HepG2 (cell line): ENCODE measurements around the gene DNAH8. TPM values are rescaled to one million over a fixed set of nuclear protein-coding genes. Genes with fewer than 3 reads are reported as not detected.

ENCODE experiments used
- BHLHE40 ChIP-seq: IDR thresholded peaks from 2 replicates; pipeline ENCODE4 v1.6.1; 2011; ENCODE audit warnings: low read length, improper control_type of control experiment
- CERS6 ChIP-seq: sonication (generic); formaldehyde crosslinking; IDR thresholded peaks from 2 replicates; pipeline ENCODE4 v1.5.0; 2020; ENCODE audit warnings: missing genetic modification reagents
- GATAD1 ChIP-seq: IDR thresholded peaks from 2 replicates; pipeline ENCODE4 v1.6.1; 2016; ENCODE audit warnings: missing genetic modification reagents, missing compliant biosample characterization
- HCFC1 ChIP-seq: fragments of 150-350 bp; IDR thresholded peaks from 2 replicates; pipeline ENCODE4 v1.6.1; 2014; ENCODE audit warnings: low read depth, low read length
- HNRNPL ChIP-seq: fragments of 200-400 bp; formaldehyde crosslinking; IDR thresholded peaks from 2 replicates; pipeline ENCODE4 v1.6.1; 2017; ENCODE audit warnings: mild to moderate bottlenecking, low read depth, low read length
- MEF2D ChIP-seq: sonication (generic); formaldehyde crosslinking; IDR thresholded peaks from 2 replicates; pipeline ENCODE4 v1.5.1; 2020; ENCODE audit warnings: mild to moderate bottlenecking, missing genetic modification reagents
- MLX ChIP-seq: IDR thresholded peaks from 2 replicates; pipeline ENCODE4 v1.6.1; 2016
- NCOA5 ChIP-seq: sonication (generic); formaldehyde crosslinking; IDR thresholded peaks from 2 replicates; pipeline ENCODE4 v1.4.0; 2020; ENCODE audit warnings: missing genetic modification reagents
- NFIC ChIP-seq: IDR thresholded peaks from 2 replicates; pipeline ENCODE4 v1.6.1; 2012; ENCODE audit warnings: mild to moderate bottlenecking, low read length, inconsistent platforms
- NONO ChIP-seq, 2 experiments: fragments of 450-650 bp in 1 of 2; sonication (generic) in 1 of 2; formaldehyde crosslinking in 1 of 2; IDR thresholded peaks in 1 of 2; conservative IDR thresholded peaks in 1 of 2; 2 replicates each; pipeline versions ENCODE4 v1.6.1 to v1.8.0; 2017 to 2022; ENCODE audit warnings: mild to moderate bottlenecking in 1 of 2, missing genetic modification reagents in 1 of 2, moderate library complexity in 1 of 2
- PHF21A ChIP-seq: sonication (generic); formaldehyde crosslinking; IDR thresholded peaks from 2 replicates; pipeline ENCODE4 v1.5.0; 2020; ENCODE audit warnings: mild to moderate bottlenecking, missing genetic modification reagents
- REL ChIP-seq: sonication (generic); formaldehyde crosslinking; conservative IDR thresholded peaks from 2 replicates; pipeline ENCODE4 v1.8.0; 2022; ENCODE audit warnings: mild to moderate bottlenecking, missing genetic modification reagents, moderate library complexity
- SP1 ChIP-seq, 2 experiments: fragments of 450-650 bp in 1 of 2; sonication (generic) in 1 of 2; formaldehyde crosslinking in 1 of 2; IDR thresholded peaks; 2 replicates each; pipeline versions ENCODE4 v1.4.0 to v1.6.1; 2016 to 2020; ENCODE audit warnings: missing genetic modification reagents in 1 of 2
- SRF ChIP-seq: IDR thresholded peaks from 2 replicates; pipeline ENCODE4 v1.6.1; 2011; ENCODE audit warnings: mild to moderate bottlenecking, low read depth, low read length, moderate library complexity
- TOE1 ChIP-seq: sonication (generic); formaldehyde crosslinking; IDR thresholded peaks from 2 replicates; pipeline ENCODE4 v1.4.0; 2020; ENCODE audit warnings: mild to moderate bottlenecking, missing genetic modification reagents
- YEATS4 ChIP-seq: sonication (generic); formaldehyde crosslinking; IDR thresholded peaks from 2 replicates; pipeline ENCODE4 v1.4.0; 2020; ENCODE audit warnings: missing genetic modification reagents, borderline replicate concordance
- ZBTB8A ChIP-seq: sonication (generic); formaldehyde crosslinking; IDR thresholded peaks from 2 replicates; pipeline ENCODE4 v1.4.0; 2020; ENCODE audit warnings: mild to moderate bottlenecking, low read depth, missing genetic modification reagents, borderline replicate concordance
- ZNF317 ChIP-seq: sonication (generic); formaldehyde crosslinking; IDR thresholded peaks from 2 replicates; pipeline ENCODE4 v1.5.0; 2020; ENCODE audit warnings: mild to moderate bottlenecking, missing genetic modification reagents
- ZNF331 ChIP-seq: sonication (generic); formaldehyde crosslinking; IDR thresholded peaks from 2 replicates; pipeline ENCODE4 v1.4.0; 2020; ENCODE audit warnings: missing genetic modification reagents
- ZNF354B ChIP-seq: sonication (generic); formaldehyde crosslinking; IDR thresholded peaks from 2 replicates; pipeline ENCODE4 v1.8.0; 2022; ENCODE audit warnings: mild to moderate bottlenecking, missing genetic modification reagents
- ZNF615 ChIP-seq: sonication (generic); formaldehyde crosslinking; IDR thresholded peaks from 2 replicates; pipeline ENCODE4 v1.5.0; 2020; ENCODE audit warnings: mild to moderate bottlenecking, missing genetic modification reagents, borderline replicate concordance
- ZNF768 ChIP-seq: sonication (generic); formaldehyde crosslinking; IDR thresholded peaks from 2 replicates; pipeline ENCODE4 v1.4.0; 2020; ENCODE audit warnings: missing genetic modification reagents
- ZNF782 ChIP-seq: sonication (generic); formaldehyde crosslinking; IDR thresholded peaks from 2 replicates; pipeline ENCODE4 v1.4.0; 2020; ENCODE audit warnings: missing genetic modification reagents, mild to moderate bottlenecking, borderline replicate concordance
- polyA plus RNA-seq, 8 experiments: library from polyadenylated mRNA; depleted of rRNA in 3 of 8; stranded (reverse) in 7 of 8; unstranded in 1 of 8; fragments of >200 nt; fragmentation: Illumina TruSeq in 4 of 8; extraction: Trizol in 4 of 8; gene quantifications; 2 replicates each; pipeline versions ENCODE4 v1.2.1 to v1.2.3, GENCODE V29; 2011 to 2016; ENCODE audit warnings: low read depth in 4 of 8, missing spikeins in 1 of 8, mixed read lengths in 1 of 8; ENCODE audit not compliant: insufficient read depth in 1 of 8
- total RNA-seq, 5 experiments: library from RNA; depleted of rRNA; stranded (reverse); fragments of >200 nt; fragmentation: Illumina TruSeq; extraction: Trizol; gene quantifications; 2 replicates each; pipeline ENCODE4 v1.2.3, GENCODE V29; 2016; ENCODE audit warnings: low read depth in 1 of 5
- TF ChIP-seq, protein P1 (sequence below): sonication (generic); formaldehyde crosslinking; IDR thresholded peaks from 2 replicates; pipeline ENCODE4 v1.4.0; 2020; ENCODE audit warnings: mild to moderate bottlenecking, missing genetic modification reagents, borderline replicate concordance
- TF ChIP-seq, protein P2 (sequence below): sonication (generic); formaldehyde crosslinking; IDR thresholded peaks from 2 replicates; pipeline ENCODE4 v1.4.0; 2020; ENCODE audit warnings: low read depth, mild to moderate bottlenecking, missing genetic modification reagents

Gene DNAH8
- total and polyA plus RNA-seq, 2 of the 13 experiments (the other 11 are each of a cell fraction or from before 2014, with no cell fraction given): not detected

- TF ChIP-seq SP1 (IDR thresholded peaks at IDR 0.05) (no peak), SP1 (CRISPR knock-in tag; IDR thresholded peaks at IDR 0.05) (peak; percentile 65; the same call in 1 of the 2 replicates), REL (CRISPR knock-in tag) (no peak), ZNF768 (CRISPR knock-in tag) (peak; percentile 81; the same call in 1 of the 2 replicates), ZNF615 (CRISPR knock-in tag) (no peak), NONO (IDR thresholded peaks at IDR 0.05) (no peak), NONO (CRISPR knock-in tag; conservative IDR thresholded peaks at IDR 0.05) (peak; percentile 74), NCOA5 (CRISPR knock-in tag) (no peak), SRF (0 out of 2 replicates have a peak, but pooled peaks have one; percentile 21), PHF21A (CRISPR knock-in tag) (peak; percentile 40; the same call in 1 of the 2 replicates), TOE1 (CRISPR knock-in tag) (no peak), ZNF782 (CRISPR knock-in tag) (no peak), HNRNPL (peak; percentile 53; the same call in 1 of the 2 replicates), MEF2D (peak; percentile 45; the same call in 1 of the 2 replicates), CERS6 (CRISPR knock-in tag) (no peak), ZNF317 (peak; percentile 70; the same call in 1 of the 2 replicates), ZBTB8A (CRISPR knock-in tag) (no peak), ZNF331 (CRISPR knock-in tag) (peak; percentile 67), GATAD1 (CRISPR knock-in tag) (peak; percentile 69), ZNF354B (CRISPR knock-in tag) (no peak), NFIC (0 out of 2 replicates have a peak, but pooled peaks have one; percentile 48), HCFC1 (peak; percentile 85), YEATS4 (CRISPR knock-in tag) (peak; percentile 90; the same call in 1 of the 2 replicates), BHLHE40 (no peak), MLX (CRISPR knock-in tag) (0 out of 2 replicates have a peak, but pooled peaks have one; percentile 8)
- TF ChIP-seq, protein P1, sequence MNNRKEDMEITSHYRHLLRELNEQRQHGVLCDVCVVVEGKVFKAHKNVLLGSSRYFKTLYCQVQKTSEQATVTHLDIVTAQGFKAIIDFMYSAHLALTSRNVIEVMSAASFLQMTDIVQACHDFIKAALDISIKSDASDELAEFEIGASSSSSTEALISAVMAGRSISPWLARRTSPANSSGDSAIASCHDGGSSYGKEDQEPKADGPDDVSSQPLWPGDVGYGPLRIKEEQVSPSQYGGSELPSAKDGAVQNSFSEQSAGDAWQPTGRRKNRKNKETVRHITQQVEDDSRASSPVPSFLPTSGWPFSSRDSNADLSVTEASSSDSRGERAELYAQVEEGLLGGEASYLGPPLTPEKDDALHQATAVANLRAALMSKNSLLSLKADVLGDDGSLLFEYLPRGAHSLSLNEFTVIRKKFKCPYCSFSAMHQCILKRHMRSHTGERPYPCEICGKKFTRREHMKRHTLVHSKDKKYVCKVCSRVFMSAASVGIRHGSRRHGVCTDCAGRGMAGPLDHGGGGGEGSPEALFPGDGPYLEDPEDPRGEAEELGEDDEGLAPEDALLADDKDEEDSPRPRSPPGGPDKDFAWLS (CRISPR knock-in tag): no peak
- TF ChIP-seq, protein P2, sequence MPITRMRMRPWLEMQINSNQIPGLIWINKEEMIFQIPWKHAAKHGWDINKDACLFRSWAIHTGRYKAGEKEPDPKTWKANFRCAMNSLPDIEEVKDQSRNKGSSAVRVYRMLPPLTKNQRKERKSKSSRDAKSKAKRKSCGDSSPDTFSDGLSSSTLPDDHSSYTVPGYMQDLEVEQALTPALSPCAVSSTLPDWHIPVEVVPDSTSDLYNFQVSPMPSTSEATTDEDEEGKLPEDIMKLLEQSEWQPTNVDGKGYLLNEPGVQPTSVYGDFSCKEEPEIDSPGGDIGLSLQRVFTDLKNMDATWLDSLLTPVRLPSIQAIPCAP: no peak
Measured at GRCh38 chr6:38702558-38703397, 12.3 kb upstream of the DNAH8 start, which contains the start of gene GLO1 (continued).
